SK-N-SH (cell line): ENCODE data around the gene TSPAN13. TPM values are rescaled to one million over a fixed set of nuclear protein-coding genes. Genes with fewer than 3 reads are reported as not detected.

Experiments
- CTCF ChIA-PET: fragments of 300-600, 350-600 bp; formaldehyde crosslinking; extraction: SDS; loops from one replicate; lab custom pipeline; 2021; lab: Yijun Ruan, JAX
- POLR2A ChIA-PET: fragments of 350-600 bp; sonication (Branson Sonifier 250); formaldehyde crosslinking; extraction: SDS; loops from one replicate; lab custom pipeline; 2020; ENCODE audit warnings: antibody characterized with exemption, inconsistent platforms; lab: Yijun Ruan, JAX
- DNase-seq: peaks from one replicate; pipeline ENCODE4 v3.0.0; 2012
- H2AFZ ChIP-seq: fragments of 200-600 bp; sonication (generic); 2 replicates; pipeline ENCODE4 v1.8.1; 2016; ENCODE audit warnings: antibody characterized with exemption, mild to moderate bottlenecking, low read depth
- H3F3A ChIP-seq: fragments of 200-600 bp; sonication (generic); replicated peaks from 2 replicates; pipeline ENCODE3; 2016; ENCODE audit warnings: antibody characterized with exemption, mild to moderate bottlenecking; ENCODE audit not compliant: insufficient read depth
- H3K27ac ChIP-seq, 2 experiments: fragments of 200-500 bp in 1 of 2; fragments of 200-600 bp in 1 of 2; sonication (Bioruptor generic) in 1 of 2; sonication (generic), shearing (Covaris generic) in 1 of 2; 2 replicates each; pipeline versions ENCODE4 v1.5.1 to v1.6.1; 2014 to 2016; ENCODE audit warnings: low read depth in 2 of 2, inconsistent platforms in 1 of 2, low read length in 1 of 2, mild to moderate bottlenecking in 1 of 2, mixed read lengths in 1 of 2
- H3K27me3 ChIP-seq: fragments of 200-600 bp; sonication (generic), shearing (Covaris generic); 2 replicates; pipeline ENCODE4 v1.6.1; 2016; ENCODE audit warnings: mixed run types; ENCODE audit not compliant: insufficient read depth
- H3K36me3 ChIP-seq, 2 experiments: fragments of 200-500 bp in 1 of 2; fragments of 200-600 bp in 1 of 2; sonication (Bioruptor generic) in 1 of 2; sonication (generic) in 1 of 2; replicated peaks in 1 of 2; 2 replicates each; pipeline versions ENCODE3 to v1.5.1; 2014 to 2016; ENCODE audit warnings: low read length in 1 of 2, mild to moderate bottlenecking in 1 of 2; ENCODE audit not compliant: insufficient read depth in 2 of 2, control insufficient read depth in 1 of 2
- H3K4me1 ChIP-seq, 2 experiments: fragments of 200-500 bp in 1 of 2; fragments of 200-600 bp in 1 of 2; sonication (Bioruptor generic) in 1 of 2; sonication (generic), shearing (Covaris generic) in 1 of 2; 2 replicates each; pipeline versions ENCODE4 v1.5.1 to v1.6.1; 2014 to 2016; ENCODE audit warnings: low read depth in 1 of 2, low read length in 1 of 2, mixed run types in 1 of 2; ENCODE audit not compliant: insufficient read depth in 2 of 2, control insufficient read depth in 1 of 2
- H3K4me2 ChIP-seq: fragments of 200-600 bp; sonication (generic), shearing (Covaris generic); 2 replicates; pipeline ENCODE4 v1.6.1; 2017; ENCODE audit warnings: mixed run types
- H3K4me3 ChIP-seq, 2 experiments: fragments of 200-500 bp in 1 of 2; fragments of 200-600 bp in 1 of 2; sonication (Bioruptor generic) in 1 of 2; sonication (generic), shearing (Covaris generic) in 1 of 2; 2 replicates each; pipeline versions ENCODE4 v1.5.1 to v1.8.1; 2014 to 2016; ENCODE audit warnings: low read depth in 2 of 2, inconsistent platforms in 1 of 2, low read length in 1 of 2, mild to moderate bottlenecking in 1 of 2, mixed read lengths in 1 of 2, moderate library complexity in 1 of 2
- H3K79me2 ChIP-seq: fragments of 200-600 bp; sonication (generic); 2 replicates; pipeline ENCODE4 v1.8.1; 2017; ENCODE audit warnings: mild to moderate bottlenecking; ENCODE audit not compliant: insufficient read depth
- H3K9ac ChIP-seq: fragments of 200-600 bp; sonication (generic); 2 replicates; pipeline ENCODE4 v1.6.1; 2017; ENCODE audit warnings: mixed run types
- H3K9me2 ChIP-seq: fragments of 200-600 bp; sonication (generic); 2 replicates; pipeline ENCODE4 v1.6.1; 2017; ENCODE audit warnings: mixed run types
- H3K9me3 ChIP-seq: fragments of 200-600 bp; sonication (generic); 2 replicates; pipeline ENCODE4 v1.6.1; 2017; ENCODE audit warnings: mixed run types, mild to moderate bottlenecking, moderate library complexity
- H4K20me1 ChIP-seq: fragments of 200-600 bp; sonication (generic); 2 replicates; pipeline ENCODE4 v1.6.1; 2017; ENCODE audit warnings: mild to moderate bottlenecking, mixed run types; ENCODE audit not compliant: insufficient read depth
- FOXM1 ChIP-seq: IDR thresholded peaks from 2 replicates; pipeline ENCODE4 v1.4.0; 2012; ENCODE audit warnings: low read depth, mild to moderate bottlenecking
- MEF2A ChIP-seq: IDR thresholded peaks from 2 replicates; pipeline ENCODE4 v1.4.0; 2012; ENCODE audit warnings: low read depth, borderline replicate concordance
- NFIC ChIP-seq: IDR thresholded peaks from 2 replicates; pipeline ENCODE4 v1.4.0; 2012; ENCODE audit warnings: borderline replicate concordance
- RCOR1 ChIP-seq: fragments of 150-350 bp; IDR thresholded peaks from 2 replicates; pipeline ENCODE4 v1.6.1; 2017; ENCODE audit warnings: antibody characterized with exemption, low read length
- RXRA ChIP-seq: IDR thresholded peaks from 2 replicates; pipeline ENCODE4 v1.4.0; 2012; ENCODE audit warnings: low read depth, mild to moderate bottlenecking, borderline replicate concordance
- TCF12 ChIP-seq: IDR thresholded peaks from 2 replicates; pipeline ENCODE4 v1.4.0; 2012
- TEAD4 ChIP-seq: IDR thresholded peaks from 2 replicates; pipeline ENCODE4 v1.4.0; 2012; ENCODE audit warnings: mild to moderate bottlenecking, borderline replicate concordance; ENCODE audit not compliant: insufficient read depth
- WGBS: methylation state at CpG from one replicate; pipeline ENCODE4 v1.1.6; 2017; ENCODE audit warnings: low lambda C conversion rate; 5-methylcytosine and 5-hydroxymethylcytosine counted together
- polyA plus RNA-seq, 3 experiments: library from polyadenylated mRNA; depleted of rRNA; stranded (reverse); fragments of >200 nt; gene quantifications; 2 replicates each; pipeline ENCODE4 v1.2.3, GENCODE V29; 2012
- TF ChIP-seq, protein P1 (sequence below): fragments of 200-600 bp; sonication (generic); IDR thresholded peaks from 2 replicates; pipeline ENCODE4 v1.6.1; 2017; ENCODE audit warnings: antibody characterized with exemption, mild to moderate bottlenecking, moderate library complexity
- TF ChIP-seq, protein P2 (sequence below): fragments of 150-350 bp; IDR thresholded peaks from 2 replicates; pipeline ENCODE4 v1.6.1; 2017; ENCODE audit warnings: antibody characterized with exemption, low read length, low read depth, borderline replicate concordance
- TF ChIP-seq, protein P3 (sequence below): IDR thresholded peaks from 2 replicates; pipeline ENCODE4 v1.4.0; 2012; ENCODE audit warnings: low read depth, borderline replicate concordance

TSPAN13 gene
- polyA plus RNA-seq, 1 of the 3 experiments (the other 2 are of a cell fraction) = 0.26 TPM

GRCh38 chr7:16804674-16805439 is 51.3 kb downstream of the TSPAN13 start, which contains the start of gene AGR2 (continued):
- TF ChIP-seq, protein P1, sequence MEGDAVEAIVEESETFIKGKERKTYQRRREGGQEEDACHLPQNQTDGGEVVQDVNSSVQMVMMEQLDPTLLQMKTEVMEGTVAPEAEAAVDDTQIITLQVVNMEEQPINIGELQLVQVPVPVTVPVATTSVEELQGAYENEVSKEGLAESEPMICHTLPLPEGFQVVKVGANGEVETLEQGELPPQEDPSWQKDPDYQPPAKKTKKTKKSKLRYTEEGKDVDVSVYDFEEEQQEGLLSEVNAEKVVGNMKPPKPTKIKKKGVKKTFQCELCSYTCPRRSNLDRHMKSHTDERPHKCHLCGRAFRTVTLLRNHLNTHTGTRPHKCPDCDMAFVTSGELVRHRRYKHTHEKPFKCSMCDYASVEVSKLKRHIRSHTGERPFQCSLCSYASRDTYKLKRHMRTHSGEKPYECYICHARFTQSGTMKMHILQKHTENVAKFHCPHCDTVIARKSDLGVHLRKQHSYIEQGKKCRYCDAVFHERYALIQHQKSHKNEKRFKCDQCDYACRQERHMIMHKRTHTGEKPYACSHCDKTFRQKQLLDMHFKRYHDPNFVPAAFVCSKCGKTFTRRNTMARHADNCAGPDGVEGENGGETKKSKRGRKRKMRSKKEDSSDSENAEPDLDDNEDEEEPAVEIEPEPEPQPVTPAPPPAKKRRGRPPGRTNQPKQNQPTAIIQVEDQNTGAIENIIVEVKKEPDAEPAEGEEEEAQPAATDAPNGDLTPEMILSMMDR = no peak
- TF ChIP-seq, all 33 proteins: peak for 0

DNA sequence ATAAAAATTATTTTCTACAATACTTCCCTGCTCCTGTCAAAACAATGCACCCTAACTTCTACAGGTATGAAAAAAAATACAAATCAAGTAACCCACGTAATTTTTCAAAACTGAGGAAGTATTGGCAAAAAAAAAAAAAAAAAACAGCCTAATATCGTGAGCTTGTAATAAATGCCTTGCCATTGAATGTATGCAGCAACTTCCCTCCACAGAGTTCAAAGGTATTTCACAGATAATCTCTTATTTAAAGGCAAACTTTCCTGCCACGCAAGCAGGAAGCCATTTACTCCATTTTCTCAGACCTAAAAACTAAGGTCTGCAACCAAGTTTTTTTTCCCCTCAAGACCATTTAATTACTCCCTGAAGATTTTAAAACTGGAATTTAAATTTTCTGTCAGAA is 51.9 kb downstream of the TSPAN13 start:
- no peak overlapping the region for H3K4me3 ChIP-seq
- no peaks in the 10 kb centered on the region for H3K9me2 ChIP-seq
- no peak for TF ChIP-seq RCOR1
- TF ChIP-seq FOXM1 = no peak
- TF ChIP-seq MEF2A = no peak
- no peak for TF ChIP-seq NFIC
- TF ChIP-seq, protein P2, sequence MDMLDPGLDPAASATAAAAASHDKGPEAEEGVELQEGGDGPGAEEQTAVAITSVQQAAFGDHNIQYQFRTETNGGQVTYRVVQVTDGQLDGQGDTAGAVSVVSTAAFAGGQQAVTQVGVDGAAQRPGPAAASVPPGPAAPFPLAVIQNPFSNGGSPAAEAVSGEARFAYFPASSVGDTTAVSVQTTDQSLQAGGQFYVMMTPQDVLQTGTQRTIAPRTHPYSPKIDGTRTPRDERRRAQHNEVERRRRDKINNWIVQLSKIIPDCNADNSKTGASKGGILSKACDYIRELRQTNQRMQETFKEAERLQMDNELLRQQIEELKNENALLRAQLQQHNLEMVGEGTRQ = no peak
- no peak for TF ChIP-seq TEAD4
- TF ChIP-seq TCF12 = no peak
- no peak for TF ChIP-seq RXRA
- TF ChIP-seq, protein P3, sequence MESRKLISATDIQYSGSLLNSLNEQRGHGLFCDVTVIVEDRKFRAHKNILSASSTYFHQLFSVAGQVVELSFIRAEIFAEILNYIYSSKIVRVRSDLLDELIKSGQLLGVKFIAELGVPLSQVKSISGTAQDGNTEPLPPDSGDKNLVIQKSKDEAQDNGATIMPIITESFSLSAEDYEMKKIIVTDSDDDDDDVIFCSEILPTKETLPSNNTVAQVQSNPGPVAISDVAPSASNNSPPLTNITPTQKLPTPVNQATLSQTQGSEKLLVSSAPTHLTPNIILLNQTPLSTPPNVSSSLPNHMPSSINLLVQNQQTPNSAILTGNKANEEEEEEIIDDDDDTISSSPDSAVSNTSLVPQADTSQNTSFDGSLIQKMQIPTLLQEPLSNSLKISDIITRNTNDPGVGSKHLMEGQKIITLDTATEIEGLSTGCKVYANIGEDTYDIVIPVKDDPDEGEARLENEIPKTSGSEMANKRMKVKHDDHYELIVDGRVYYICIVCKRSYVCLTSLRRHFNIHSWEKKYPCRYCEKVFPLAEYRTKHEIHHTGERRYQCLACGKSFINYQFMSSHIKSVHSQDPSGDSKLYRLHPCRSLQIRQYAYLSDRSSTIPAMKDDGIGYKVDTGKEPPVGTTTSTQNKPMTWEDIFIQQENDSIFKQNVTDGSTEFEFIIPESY = no peak
- no peaks in the 10 kb centered on the region for H3K79me2 ChIP-seq
- no peaks in the 10 kb centered on the region for H4K20me1 ChIP-seq
- DNase-seq = no peak
- no peak overlapping the region for H3K9ac ChIP-seq
- ChIA-PET CTCF (interaction anchor here (0.7 kb wide), 1 partner anchor 1215 kb away, joined by 4 read pairs; no protein-coding TSS in a partner anchor), POLR2A (no interaction called here)
- no peak overlapping the region for H3K27ac ChIP-seq
- no peaks in the 10 kb centered on the region for H3F3A ChIP-seq
- H3K36me3 ChIP-seq = no peaks in the 10 kb centered on the region
- no peak overlapping the region for H3K4me2 ChIP-seq
- H3K4me1 ChIP-seq = no peaks in the 10 kb centered on the region
- H2AFZ ChIP-seq = no peak overlapping the region
- H3K27me3 ChIP-seq = peaks cover 13% of the 10 kb centered on the region; the same call in 1 of the 2 replicates
- no peaks in the 10 kb centered on the region for H3K9me3 ChIP-seq
- 33% methylated on average over 3 of the region's 3 CpGs for WGBS
